Hepatic stellate cell (primary cell): ENCODE measurements around the gene MFSD6.
A peak's percentile ranks its signal among the peaks of the same experiment; 100 is the strongest.
"Not testable (repeated sequence)": the region's sequence is repeated elsewhere in the genome, so short reads cannot be mapped to it uniquely, and the experiment has no call there.

ENCODE experiments used
- DNase-seq: peaks from one replicate; pipeline ENCODE4 v3.0.0; 2011; ENCODE audit warnings: low spot score

The MFSD6 gene

DNA sequence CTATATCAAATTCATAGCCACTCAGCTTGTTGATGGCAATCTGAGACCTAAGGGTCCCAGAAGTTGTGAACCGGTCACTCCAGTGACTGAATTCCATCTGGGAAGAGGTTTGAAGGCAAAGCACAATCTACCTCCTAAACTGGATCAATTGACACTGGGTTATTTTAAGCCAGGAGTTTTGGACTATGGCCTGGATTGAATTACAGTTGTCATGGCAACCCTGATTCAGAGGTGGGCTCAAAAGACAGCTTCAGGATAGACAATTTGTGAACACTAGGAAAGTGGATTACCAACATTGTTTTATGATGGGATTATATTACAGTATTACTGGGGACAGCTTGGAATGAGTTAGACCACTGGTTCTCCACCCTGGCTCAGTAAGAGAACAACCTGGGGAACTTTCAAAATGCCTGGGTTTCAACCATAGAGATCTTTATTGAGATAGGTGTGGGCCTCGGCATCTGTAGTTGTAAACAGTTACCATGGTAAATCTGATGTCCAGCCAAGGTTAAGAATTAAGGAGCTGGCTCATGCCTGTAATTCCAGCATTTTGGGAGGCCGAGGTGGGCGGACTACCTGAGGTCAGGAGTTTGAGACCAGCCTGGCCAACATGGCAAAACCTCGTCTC lies 58.8 kb downstream of the MFSD6 start:
- DNase-seq, result no peak

DNA sequence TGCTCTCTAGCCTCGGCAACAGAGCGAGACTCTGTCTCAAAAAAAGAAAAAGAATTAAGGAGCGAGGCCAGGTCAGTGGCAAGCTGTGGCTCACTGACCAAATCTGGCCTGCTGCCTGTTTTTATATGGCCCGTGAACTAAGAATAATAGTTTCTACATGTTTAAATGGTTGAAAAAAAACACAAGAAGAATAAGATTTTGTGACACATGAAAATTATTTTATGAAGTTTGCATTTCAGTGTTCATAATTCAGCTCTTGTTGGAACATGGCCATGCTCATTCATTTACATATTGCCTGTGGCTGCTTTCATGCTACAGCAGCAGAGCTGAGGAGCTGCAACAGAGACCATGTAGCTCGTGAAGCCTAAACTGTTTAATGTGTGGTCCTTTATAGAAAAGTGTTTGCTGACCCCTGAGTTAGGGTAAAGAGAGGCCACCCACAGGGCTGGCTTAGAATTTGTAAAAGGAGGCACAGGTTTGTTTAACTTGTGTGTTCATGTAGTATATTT lies 59.5 kb downstream of the MFSD6 start:
- DNase-seq, result no peak

DNA sequence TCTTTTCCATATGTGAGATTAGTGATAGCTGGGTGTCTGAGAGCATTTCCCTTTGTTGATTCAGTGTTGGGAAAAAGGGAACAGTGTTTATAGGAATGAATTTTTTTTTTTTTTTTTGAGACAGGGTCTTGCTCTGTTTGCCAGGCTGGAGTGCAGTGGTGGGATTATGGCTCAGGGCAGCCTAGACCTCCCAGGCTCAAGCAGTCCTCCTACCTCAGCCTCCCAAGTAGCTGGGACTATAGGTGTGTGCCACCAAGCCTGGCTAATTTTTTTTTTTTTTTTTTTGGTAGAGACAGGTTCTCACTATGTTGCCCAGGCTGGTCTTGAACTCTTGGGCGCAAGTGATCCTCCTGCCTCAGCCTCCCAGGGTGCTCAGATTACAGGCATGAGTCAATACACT lies 60.2 kb downstream of the MFSD6 start:
- DNase-seq, result not testable (repeated sequence)

DNA sequence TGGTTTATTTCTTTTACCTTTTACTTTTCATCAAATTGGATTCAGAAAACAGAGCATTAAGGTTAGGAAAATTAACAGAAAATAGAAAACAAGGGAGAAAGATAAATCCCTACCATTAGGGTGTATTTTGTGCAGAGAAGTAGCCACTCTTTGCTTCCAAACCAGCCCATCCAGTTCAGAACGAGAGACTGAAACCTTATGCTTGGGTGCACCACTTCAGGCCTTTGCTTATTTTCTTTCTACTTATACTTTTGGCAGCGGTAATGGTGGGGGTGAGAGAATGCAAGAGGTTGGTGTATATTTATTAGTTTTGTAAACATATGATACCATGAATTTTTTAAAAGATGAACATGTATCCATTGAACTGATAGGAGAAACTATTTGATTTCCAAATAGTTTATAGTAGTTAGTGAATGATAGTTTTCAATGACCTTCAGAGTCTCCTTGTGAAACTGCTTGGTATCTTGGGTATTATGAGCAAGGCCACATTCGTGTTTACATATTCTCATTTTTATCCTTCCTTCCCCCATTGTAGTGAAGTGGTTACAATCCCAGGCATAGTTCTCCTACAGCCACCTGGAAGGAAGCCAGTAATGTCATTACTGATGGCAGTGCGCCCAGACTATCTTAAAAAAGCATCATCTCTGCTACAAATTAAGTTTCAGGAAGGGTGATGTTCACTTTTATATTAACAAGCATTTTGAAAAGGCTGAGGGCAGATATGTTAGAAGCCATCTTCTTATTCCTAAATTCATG lies 60.8 kb downstream of the MFSD6 start:
- DNase-seq, result peak; percentile 80

DNA sequence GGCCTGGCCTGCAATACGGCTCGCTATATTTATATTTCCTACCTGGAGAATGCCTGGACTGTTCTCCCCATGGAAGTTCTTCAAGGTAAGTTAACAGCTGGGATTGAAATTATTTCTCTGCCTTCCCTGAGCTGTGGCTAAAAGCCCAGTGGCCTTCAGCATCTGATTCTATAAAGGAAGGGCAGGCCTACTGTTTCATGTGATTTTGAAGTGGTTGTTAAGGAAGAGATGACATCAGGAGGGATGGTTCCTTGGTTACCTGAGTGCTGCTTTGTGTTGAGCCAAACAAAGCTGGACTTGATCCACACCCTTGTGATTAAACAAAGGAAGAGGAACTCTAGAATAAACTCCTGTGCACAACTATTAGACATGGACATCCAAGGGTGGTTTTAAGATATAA lies 61.6 kb downstream of the MFSD6 start:
- DNase-seq, result peak; percentile 19

DNA sequence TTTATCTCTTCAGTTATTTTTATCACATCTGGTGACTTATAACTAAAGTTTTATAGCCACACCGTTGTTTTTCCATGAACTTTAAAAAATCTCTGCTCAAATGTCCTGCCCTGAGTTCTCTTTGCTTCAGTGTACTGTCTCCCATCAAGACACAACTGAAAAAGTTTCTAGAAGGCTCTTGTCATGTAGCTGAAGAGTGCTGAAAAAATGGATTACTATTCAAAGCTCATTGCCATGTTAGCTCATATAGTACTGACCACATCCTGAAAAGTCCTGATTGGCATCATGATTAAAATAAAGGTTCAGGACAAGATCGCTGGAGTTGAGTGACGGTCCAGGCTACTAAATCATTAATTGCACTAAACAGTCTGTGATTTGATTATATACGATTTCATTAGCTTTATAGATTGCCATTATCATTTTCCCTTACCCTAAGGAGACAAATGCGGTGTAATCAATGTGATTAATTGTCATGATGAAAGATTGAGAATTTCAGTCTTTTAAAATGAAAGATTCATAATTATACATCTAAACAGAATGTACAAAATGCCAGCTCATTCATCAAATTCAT lies 62.2 kb downstream of the MFSD6 start:
- no peak for DNase-seq

DNA sequence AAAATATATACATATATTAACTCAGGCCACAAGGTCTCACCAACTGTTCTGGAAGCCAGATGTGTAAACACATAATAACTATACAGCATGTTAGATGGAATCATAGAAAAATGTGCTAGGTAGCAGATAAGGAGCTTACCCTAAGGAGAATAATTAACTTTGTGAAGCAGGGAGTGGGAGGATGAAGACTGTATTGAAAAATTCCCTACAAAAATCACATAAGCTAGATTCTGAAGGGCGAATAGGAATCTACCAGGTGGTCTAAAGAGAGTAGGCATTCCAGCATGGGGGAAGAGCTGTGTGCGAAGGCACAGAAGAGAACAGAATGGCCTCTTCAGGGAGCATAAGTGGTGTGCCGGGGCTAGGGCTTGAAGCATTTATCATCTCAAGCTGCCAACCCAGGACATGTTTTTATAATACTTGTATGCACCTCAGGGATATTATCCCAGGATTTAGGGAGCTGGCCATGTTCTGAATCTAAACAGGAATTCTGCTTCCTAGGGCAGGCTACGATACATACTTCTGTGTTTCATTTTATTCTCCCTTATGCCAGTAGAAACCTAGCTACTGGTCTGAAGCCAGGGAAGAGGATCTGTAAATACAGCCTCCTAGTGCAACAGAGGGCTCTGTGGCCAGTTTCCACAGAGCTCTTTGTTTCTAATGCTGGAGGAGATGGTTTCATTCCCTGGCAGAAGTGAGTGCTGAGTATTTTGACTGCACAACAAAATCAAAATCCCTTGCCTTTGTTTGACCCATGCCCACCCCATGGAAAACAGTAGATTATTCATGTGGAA lies 69.7 kb downstream of the MFSD6 start:
- DNase-seq, result no peak

DNA sequence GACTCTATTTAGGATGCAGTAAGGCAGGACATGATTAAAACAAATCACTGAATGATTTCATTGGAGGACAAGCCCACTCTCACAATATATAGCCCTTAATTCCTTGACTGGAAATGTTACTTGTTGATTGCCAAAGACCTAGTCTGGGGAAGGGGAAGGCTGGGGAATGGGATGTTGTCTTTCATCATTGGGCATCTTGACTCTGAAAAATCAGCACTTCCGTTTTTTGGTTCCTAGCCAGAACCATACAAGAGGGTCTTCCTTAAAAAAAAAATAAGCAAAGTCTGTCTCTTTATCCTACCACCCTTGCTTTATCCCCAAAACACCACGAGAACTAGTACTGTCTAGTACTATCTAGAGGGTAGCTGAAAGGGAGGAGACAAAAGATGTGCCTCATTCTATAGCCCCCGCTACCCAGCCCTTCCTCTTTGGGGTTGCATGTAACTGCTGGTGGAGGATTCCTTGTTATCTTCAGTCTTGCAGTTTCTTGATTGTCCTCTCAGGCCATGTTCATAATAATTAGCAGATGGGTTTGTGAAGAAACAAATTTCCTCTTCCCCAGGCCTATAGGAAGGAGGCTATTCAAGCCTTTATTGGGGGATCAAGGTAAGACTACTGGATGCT lies 70.5 kb downstream of the MFSD6 start:
- no peak for DNase-seq

DNA sequence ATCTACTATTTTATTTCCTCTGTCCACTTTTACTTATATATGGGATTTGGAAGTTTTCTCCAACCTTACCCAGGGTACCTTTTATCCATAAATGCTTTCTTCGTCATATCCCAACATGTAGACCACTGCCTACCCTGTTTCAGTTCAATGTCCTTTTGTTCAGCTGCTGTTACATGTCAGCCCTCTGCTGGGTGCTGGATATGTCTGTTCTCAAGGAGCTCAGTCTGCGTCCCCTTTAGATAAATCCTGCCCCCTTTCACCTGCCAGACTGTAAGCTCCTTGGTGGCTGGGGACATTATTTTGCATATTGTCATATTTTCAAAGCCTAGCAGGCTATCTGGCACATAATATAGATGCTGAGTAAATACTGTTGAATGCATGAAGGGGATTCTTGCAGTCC lies 73.2 kb downstream of the MFSD6 start:
- DNase-seq, result no peak

DNA sequence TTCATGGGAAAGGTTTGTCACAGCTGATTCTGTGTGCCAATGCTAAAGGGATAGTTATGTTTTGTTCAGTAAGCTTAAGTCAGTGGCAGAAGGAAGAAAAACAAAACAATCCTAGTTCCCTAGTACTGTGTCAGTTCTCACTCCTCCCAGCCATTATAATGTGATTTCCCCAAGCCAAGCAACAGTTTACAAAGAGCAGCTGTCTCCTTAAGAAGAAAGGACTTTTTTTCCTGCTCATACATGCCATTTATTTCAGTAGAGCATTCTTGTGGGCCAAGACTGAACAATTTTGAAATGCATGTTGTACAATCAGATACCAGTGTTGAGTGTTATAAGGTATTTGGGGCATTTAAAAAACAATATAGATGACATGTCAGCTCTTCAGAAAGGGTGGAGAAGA lies 74.3 kb downstream of the MFSD6 start:
- no peak for DNase-seq

DNA sequence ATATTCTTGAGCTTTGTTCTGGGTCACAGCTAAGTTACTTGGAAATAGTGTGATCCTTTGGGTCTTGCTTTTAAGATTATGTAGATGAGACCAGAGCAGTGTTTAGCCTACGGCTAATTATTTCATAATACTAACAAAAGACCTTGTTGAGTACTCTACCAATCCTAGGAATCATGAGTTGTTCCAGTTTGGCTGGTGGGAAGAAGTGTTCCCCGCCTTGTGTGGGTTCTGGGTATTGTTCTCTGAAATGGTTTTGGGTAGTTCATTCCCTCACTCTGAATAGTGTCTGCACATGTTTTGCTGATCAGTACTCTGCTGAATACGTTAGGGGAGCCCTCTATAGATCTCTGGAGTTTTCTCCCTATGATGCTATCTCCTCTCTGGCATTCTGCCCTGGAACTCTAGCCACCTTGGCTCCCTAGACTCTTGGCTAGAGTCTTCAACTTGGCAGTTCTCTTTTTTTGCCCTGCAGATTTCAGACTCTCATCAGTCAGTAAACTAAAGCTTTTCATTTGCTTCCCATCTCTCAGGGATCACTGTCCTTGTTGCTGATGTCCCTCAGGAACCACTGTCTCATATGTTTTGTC lies 78.0 kb downstream of the MFSD6 start:
- no peak for DNase-seq

DNA sequence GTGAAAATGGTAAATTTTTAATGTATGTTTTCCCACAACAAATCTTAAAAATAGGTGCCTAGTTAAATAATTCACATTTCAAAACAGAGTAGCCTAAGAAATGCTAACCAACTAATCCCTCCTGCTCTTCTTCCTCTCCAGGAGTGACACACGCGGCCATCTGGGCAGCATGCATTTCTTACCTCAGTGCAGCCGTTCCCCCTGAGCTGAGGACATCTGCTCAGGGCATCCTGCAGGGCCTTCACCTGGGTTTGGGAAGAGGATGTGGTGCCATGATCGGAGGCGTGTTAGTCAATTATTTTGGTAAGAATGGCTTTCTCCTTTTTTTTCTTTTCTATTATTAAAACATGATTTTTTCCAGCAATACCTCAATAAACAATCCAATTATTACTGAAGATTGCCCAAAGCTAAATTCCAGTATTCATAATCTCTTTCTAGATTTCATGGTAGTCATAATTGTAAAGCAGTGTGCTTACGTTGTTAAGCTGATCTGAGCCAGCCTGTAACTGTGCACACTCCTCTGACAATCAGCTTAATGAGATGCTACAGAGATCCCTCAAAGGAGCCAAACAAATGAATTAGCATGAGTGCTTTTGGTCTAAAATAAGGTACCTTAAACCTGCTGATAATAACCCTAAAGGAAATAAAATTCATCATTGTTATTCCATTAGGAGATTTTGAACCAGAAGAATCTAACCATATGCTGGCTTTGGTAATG lies 80.5 kb downstream of the MFSD6 start:
- no peak for DNase-seq

DNA sequence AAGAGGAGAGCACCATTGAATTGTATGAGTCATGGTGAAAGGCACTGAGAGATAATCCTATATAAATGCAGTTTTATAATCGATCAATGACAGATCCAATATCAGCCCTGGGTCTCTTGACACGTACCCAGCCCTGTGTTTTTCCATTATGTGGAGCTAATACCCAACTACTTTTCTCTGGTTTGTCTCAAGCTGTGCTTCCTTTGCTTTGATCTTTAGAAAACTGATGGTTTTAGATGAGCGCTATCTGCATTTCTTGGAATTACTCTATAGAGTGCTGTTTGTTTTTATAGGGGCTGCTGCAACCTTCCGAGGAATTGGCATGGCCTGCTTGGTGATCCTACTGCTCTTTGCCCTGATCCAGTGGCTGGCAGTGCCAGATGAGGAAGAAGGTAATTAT lies 81.3 kb downstream of the MFSD6 start:
- no peak for DNase-seq

DNA sequence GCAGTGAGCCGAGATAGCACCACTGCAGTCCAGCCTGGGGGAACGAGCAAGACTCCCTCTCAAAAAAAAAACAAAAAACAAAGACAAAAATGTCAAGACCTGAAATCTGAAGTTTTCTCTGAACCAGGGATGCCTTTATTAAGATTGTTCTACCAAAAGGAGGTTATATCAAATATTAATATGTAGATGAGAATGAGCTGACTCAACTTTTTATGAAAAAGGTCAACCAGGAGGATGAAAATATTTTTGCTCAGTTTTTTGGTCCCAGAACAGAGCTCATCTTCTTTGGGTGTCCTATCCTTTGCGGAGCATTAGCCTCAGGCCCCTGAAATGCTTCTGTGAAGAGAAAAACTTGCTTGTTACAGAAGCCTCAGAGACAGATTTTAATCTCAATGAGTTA lies 82.3 kb downstream of the MFSD6 start:
- DNase-seq, result no peak

DNA sequence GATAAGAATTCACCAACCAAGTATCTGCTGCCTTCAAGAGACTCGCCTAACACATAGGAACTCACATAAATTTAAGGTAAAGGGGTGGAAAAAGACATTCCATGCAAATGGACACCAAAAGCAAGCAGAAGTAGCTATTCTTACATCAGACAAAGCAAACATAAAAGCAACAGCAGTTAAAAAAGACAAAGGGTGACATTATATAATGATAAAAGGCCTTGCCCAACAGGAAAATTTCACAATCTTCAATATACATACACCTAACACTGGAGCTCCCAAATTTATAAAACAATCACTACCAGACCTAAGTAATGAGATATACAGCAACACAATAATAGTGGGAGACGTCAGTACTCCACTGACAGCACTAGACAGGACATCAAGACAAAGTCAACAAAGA lies 84.9 kb downstream of the MFSD6 start:
- no peak for DNase-seq

DNA sequence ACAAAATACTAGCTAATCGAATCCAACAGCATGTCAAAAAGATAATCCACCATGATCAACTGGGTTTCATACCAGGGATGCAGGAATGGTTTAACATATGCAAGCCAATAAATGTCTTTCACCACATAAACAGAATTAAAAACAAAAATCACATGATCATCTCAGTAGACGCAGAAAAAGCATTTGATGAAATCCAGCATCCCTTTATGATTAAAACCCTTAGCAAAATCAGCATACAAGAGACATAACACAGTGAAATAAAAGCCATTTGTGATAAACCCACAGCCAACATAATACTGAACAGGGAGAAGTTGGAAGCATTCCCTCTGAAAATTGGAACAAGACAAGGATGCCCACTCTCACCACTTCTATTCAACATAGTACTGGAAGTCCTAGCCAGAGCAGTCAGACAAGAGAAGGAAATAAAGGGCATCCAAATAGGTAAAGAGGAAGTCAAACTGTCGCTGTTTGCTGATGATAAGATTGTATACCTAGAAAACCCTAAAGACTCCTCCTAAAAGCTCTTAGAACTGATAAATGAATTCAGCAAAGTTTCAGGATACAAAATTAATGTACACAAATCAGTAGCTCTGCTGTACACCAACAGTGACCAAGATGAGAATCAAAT lies 86.6 kb downstream of the MFSD6 start:
- not testable (repeated sequence) for DNase-seq

DNA sequence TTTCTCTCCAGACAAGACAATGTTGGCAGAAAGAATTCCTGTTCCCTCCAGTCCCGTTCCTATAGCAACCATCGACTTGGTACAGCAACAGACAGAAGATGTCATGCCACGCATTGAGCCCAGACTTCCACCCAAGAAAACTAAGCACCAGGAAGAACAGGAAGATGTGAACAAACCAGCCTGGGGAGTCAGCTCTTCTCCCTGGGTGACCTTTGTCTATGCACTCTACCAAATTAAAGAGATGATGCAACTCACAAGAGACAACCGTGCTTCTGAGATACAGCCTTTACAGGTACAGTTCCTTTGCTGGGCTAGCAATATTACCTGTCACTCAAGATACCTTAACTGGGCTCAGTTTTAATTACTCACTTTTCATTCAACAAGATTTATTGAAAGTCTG lies 89.3 kb downstream of the MFSD6 start:
- DNase-seq, result no peak

DNA sequence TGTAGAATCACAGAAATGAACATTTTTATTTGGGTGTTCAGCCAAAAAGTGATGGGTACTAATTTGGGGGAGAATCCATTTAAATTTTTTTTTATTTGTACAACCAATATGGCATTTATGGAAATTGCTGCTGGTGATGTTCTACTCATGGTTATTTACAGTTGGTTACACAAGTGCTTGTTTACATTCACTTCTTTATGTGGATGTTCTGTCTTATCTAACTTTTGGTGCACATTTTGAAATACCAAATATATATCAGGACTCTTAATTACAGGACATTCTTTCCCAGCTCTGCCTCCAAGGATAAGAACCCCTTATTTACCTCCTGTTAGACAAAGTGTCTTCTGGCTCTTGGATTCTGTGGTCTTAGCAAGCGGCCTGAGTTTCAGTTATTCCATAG lies 91.1 kb downstream of the MFSD6 start:
- DNase-seq, result no peak

DNA sequence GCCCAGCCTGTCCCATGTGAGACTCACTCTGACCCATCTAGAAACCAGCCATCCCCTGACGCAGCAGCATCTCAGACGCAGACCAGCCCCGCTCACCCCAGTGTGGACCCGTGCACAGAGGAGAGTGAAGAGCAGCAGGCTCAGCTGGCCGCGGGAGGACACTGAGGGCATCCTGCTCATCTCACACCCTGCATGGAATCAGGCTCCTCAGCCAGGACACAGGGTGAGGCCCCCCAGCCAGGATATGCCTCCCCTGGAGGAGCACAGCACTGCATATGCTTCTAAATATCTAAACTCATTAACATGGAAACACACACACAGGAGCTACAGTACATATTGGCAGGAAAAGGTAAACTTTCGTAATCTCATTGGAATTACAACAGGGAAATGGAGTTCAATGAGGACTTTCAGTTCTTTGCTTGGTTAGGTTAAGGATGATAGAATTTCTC lies 91.9 kb downstream of the MFSD6 start:
- no peak for DNase-seq

DNA sequence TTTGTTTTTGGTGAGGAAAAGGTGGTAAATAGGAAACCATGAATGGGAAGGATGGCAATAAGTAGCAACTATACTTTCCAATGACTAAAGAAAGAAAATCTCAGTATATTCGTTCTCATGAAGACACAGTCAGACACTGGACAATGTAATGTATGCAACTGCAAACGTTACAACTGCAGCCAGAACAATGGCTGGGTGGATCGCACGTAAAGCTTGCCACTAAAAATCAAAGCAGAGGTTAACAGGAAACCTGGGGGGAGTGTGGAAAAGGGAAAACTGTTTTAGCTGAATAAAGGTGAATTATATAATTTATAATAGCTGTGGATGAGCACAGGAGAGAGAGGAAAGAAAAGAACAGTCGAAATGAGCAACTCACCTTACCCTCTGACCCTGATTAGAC lies 93.1 kb downstream of the MFSD6 start:
- DNase-seq, result no peak
